ENCODE data around the gene AUTS2.

Gene AUTS2

GRCh38 chr7:70321016-70321590 lies 722.8 kb downstream of the AUTS2 start:
- TF ChIP-seq CTCF (IDR thresholded peaks at IDR 0.05) = no peak

DNA sequence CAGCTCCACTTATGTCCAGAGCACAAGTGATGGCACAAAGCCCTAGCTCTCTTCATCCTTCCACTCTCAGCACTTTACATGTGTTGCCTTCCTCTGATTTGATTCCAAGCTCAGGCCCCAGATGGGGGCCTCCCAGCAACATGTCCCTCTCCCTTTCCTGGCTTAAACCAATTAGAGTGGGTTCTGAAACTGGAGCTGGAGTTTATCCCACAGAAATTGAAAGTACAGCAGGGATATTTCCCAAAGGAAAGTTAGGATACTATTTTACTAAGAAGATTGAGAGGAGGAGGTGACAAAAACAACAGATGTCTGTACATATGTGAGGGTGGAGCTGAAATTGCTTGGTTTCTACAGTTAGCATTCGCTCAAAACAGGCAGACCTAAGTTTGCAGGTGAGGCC lies 724.6 kb downstream of the AUTS2 start:
- TF ChIP-seq CTCF (IDR thresholded peaks at IDR 0.05) = no peak

DNA sequence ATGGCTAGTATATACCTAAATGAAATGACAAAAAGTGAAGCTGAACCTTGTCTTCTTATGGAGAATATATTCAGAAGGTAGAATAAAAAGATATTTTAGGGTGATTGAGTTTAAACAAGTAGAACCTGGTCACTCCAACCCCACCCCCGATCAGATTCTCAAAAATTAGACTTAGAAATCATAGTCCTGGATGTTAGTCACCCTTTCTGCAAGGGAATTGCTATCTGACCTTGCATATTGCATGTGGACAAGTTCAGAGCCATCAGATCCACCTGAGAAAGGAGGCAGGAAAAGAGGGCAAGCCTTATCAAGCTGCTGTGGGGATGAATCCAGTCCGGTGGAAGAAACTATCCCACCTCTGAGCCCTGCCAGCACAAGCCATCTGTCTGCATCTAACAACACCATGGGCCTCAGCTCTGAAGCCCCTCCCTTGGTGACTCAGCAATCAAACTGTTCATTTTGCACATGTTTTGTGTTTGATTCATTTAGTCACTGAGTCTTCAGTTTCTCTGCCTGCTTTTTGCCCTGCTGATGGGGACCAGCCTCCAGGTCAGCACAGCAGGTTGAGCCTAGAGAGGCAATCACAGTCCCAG lies 727.3 kb downstream of the AUTS2 start:
- TF ChIP-seq CTCF (IDR thresholded peaks at IDR 0.05) = no peak

DNA sequence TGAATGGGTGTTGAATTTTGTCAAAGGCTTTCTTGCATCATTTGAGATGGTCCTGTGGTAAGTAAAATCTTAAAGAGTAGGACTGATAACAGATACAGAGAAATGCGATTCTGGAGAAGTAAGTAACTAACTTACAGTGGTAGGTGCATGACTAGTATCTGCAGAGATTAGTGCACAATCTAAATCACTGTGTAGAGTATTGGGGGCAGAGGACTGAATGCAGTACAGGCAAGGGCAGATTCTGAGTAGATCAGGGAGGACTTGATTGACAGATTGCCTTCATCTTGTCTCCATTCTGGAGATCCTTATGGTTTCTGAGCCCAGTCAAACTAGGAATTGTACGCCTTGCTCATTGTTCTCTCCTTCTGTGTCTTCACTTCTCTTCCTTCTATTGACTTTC lies 736.0 kb downstream of the AUTS2 start:
- TF ChIP-seq CTCF (IDR thresholded peaks at IDR 0.05) = no peak

GRCh38 chr7:70334871-70335270 lies 736.6 kb downstream of the AUTS2 start:
- no peak for TF ChIP-seq CTCF (IDR thresholded peaks at IDR 0.05)

DNA sequence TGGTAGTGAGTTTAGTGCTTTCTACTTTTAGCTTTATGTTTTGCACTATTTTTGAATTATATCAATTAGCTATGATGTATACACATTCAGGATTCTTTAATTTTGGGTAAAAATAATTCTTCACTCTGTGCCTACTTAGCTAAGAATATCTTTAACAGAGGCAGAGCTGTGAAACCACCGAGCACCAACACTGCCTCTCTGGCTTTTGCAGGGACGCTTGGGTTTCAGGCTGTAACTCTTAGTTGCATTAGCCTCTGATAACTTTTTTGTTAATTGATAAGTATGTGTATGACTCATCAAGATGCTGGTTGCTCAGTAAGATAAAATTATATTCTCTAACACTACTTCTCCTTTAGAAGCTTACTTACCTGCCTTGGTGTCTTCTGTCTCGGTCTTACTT lies 738.3 kb downstream of the AUTS2 start:
- TF ChIP-seq CTCF (IDR thresholded peaks at IDR 0.05) = no peak

GRCh38 chr7:70338015-70338414 lies 739.7 kb downstream of the AUTS2 start:
- no peak for TF ChIP-seq CTCF (IDR thresholded peaks at IDR 0.05)

DNA sequence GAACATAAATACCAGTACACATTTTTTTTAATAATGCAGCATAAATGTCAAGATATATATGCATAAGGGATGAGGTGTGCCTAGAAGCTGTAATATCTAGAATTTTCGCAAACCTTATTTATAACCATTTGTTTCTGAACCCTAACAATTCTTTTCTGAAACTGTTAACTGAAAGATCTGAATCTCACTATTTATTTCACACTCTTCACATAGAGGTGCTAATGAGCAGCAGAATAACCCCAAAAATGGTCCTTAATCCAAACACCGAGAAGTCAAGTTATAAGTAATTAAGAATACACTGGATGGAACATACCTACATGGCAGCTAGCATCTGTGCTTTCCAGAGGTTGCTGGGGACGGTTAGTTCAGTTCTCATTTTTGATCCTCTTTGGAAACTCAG lies 742.0 kb downstream of the AUTS2 start:
- no peak for TF ChIP-seq CTCF (IDR thresholded peaks at IDR 0.05)

Data from LNCAP (cell line).